IPS-NIHi7 (cell line): ENCODE results near the gene GMDS.
A peak's percentile ranks its signal among the peaks of the same experiment; 100 is the strongest.

Experiments used
- DNase-seq: peaks from one replicate; pipeline ENCODE4 v3.0.0; 2012; ENCODE audit warnings: mixed read lengths; ENCODE audit errors: extremely low spot score

GMDS gene

GRCh38 chr6:2101213-2101612 lies 144.2 kb downstream of the GMDS start:
- no peak for DNase-seq

GRCh38 chr6:2099870-2100269 lies 145.5 kb downstream of the GMDS start:
- no peak for DNase-seq

DNA sequence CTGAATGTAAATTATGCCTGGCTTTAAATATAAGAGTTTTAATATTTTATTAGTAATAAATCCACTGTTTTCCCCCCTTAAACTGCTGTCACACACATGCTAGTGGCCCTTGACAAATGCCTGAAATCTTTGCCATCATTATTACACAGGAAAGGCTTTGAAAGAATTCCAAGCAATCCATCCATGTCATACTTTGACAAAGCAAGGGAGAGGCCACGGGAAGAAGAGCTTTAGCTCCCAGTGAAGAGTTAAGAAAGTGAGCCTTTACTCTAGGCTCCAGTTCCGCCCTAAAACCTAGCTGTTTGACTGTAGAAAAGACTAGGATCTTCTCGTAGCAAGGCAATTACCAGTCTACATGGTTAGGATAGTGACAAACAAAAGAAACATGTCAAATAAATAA lies 147.9 kb downstream of the GMDS start:
- no peak for DNase-seq

- no peak for DNase-seq
Observed at GRCh38 chr6:2094642-2095041, 150.8 kb downstream of the GMDS start.

DNA sequence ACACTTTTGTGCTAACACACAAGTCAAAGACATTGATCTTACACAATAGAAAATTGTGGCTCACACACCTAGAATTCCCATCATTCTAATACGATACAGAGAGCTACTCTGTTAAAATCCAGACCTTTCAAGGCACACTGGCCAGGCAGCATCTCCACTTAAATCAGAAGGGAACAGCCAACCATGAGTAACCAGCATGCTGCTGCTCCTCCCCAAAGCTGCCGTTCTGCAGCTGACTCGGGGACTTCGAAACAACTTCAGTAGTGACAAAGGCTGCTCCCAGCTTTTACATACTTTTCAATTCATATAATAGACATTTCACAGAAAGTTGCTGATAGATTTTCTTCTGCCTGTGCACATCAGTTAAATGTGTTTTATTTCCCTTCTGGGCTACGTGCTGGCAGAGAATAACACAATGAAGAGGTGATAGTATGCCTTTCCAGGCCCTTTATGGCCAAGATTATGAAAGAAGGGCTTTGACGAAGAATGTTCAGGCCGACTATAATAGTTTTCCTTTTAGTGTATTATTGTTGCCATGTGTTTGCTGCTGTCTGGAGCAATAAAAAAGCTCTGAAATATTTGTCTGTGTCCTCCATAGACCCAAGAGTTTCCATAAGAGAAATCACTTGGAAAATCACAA lies 159.0 kb downstream of the GMDS start:
- DNase-seq = no peak

DNA sequence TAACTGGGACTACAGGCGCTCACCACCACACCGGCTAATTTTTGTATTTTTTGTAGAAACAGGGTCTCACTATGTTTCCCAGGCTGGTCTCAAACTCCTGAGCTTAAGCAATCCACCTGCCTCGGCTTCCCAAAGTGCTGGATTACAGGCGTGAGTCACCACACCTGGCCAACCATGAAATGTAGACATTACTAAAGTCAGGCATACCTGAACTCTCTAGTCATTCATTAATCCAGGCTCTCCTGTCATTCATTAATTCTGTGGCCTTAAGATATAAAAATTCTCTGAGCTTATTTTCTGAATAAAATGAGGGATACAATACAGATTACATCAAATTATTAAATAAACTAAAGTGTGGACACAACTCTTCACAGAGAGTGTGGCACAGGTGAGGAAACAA lies 159.7 kb downstream of the GMDS start:
- DNase-seq = no peak

DNA sequence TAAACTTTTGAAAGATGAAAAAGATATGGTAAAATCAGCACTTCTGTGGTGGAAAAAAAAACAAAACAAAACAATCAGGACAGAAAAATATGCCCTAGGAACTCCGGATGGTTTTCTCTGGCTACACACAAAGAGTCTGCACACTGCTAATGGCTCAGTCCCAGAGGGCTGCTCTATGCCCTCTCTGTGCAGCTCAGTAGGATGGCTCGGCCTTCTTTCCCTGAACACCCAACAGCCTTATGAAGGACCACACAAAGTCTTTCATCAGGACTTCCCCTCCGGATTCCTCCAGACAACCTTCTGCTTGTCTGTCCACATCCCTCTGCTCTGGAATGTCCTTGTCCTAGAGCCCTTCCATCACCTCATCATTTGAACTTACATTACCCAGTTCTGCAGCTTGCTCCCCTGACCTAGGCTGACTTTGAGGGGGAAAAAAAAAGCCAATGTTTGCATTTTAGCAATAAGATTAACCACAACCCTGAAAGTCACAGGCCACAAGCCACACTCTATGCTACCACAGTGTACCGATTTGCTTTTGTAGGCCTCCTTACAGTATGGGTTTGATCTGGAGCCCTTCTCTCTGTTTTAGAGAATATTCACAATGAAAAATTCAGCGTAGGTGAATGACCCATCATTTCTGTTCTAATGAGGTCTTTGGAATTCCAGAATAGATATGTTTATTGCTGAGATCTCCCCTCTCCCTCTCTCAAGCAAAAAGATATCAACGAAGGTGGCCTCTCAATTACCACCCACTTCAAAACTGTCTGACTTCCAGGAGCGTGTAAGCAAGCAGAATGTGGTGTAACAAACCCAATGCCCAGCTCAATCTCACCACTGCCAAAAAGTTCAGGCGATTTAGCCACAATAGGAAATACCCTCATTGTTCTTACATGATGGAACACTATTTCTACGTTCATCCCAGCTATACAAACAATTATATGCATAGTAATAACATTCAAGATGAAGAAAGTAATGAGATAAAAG lies 164.0 kb downstream of the GMDS start:
- no peak for DNase-seq

- DNase-seq = no peak
Observed at GRCh38 chr6:2078888-2079287, 166.5 kb downstream of the GMDS start.

DNA sequence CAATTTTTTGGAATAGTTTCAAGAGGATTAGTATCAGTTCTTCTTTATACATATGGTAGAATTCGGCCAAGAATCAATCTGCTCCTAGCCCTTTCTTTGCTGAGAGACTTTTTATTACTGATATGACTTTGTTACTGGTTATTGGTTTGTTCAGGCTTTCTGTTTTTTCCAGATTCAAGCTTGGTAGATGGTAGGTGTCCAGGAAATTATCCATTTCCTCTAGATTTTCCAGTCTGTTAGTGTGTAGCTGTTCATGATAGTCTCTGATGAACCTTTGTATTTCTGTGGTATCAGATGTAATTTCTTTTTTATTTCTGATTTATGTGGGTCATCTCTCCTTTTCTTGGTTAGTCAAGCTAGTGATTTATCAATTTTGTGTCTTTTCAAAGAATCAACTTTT lies 167.6 kb downstream of the GMDS start:
- no peak for DNase-seq

DNA sequence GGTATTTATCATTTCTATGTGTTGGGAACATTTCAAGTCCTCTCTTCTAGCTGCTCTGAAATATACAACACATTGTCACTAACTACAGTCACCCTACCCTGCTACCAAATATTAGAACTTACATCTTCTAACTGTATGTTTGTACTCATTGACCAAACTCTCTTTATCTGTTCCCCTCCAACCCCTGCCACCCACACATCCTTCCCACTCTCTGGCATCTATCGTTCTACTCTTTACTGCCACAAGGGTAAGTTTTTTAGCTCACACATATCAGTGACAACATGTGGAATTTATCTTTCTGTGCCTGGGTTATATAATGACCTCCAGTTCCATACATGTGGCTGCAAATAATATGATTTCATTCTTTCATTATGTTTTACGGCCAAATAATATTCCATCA lies 171.9 kb downstream of the GMDS start:
- DNase-seq = no peak

DNA sequence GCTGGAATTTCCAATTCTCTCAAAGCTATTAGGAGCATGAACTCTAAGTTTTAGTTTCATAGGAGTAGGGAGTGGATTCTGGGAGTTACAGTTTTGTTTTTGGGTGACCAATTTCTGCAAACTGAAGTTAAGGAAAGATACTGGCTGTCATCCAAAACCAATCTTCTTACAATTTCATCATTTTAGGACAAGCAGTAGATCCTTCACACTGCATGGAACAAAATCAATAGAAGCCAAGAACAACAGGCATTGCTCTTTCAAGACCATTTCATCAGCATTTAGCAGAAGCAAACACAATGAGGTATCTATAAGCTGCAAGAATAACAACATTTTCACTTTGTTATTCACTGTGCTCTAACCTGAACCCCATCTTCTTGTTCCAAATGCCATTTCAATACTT lies 173.0 kb downstream of the GMDS start:
- no peak for DNase-seq

DNA sequence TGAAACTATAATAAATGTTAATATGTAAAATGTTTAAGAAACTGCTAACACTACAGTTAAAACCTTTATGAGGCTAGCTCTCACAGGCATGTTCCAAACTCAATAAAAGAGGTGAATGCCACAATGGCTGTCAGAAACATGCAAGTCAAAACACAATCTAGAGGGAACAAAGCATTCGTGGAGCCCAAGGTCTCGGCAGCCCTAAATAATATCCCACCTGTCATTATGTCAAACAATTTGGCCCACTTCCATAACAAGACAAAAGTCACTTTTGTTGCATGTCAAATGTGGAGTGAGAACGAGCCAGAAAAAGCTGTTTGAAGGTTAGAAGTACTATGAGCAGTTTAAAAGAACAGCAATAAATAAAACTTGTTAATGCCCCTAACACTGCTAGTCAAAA lies 181.9 kb downstream of the GMDS start:
- no peak for DNase-seq

DNA sequence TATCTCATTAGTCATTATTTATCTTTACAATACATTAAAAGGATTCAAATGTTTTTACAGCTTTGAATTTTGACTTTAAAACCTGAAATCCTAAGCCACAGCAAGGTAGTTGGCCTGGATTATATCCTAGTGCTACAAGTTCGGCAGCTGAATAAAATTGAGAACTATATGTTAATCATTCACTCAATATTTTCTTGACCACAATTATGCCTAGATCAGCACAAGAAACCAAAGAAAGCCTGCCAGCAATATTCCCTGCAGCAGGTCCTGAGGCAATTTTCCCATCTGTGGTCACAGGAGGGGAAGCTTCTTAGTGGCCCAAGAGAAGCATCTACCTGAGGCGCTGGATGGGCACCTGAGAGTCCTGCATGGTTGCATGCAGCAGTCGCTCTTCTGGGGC lies 183.5 kb downstream of the GMDS start:
- DNase-seq = no peak

DNA sequence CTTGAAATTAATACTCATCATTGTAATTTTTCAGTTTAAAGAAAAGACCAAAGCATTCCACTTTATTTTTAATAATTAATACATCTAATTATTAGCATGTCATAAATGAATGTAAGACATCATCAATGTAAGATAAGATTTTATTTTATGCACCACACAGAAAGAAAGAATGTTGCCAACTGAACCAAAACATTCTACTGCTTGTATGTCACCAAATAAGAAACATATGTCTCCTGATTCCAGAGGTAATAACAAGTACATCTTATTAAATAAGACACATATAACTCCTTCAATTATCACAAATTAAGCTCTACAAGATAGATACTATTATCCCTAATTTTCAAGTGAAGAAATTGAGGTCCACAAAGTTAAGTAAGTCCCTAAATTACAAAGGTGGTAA lies 189.5 kb downstream of the GMDS start:
- DNase-seq = no peak

GRCh38 chr6:2055143-2055542 lies 190.3 kb downstream of the GMDS start:
- DNase-seq = no peak

GRCh38 chr6:2054516-2055067 lies 190.8 kb downstream of the GMDS start:
- no peak for DNase-seq

- no peak for DNase-seq
Observed at GRCh38 chr6:2053691-2054090, 191.7 kb downstream of the GMDS start.

DNA sequence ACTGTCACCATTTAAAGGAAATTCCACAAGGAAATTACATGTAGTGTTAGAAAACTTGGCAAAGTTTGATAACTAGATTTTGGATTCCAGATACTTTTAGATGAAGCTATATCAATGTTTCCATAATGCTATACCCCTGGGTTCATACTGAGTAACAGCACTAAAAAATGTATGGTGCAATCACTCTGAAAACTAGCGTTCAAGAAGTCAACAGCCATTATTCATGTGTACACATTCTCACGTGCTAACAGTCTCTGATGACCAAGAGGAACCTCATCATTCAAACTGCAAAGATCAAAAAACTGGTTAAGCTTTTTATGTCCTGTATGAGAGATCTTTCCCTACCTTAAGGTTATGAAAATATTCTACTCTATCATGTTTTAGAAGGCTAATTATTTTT lies 197.6 kb downstream of the GMDS start:
- no peak for DNase-seq

- DNase-seq = no peak
Observed at GRCh38 chr6:2044192-2044591, 201.2 kb downstream of the GMDS start.

DNA sequence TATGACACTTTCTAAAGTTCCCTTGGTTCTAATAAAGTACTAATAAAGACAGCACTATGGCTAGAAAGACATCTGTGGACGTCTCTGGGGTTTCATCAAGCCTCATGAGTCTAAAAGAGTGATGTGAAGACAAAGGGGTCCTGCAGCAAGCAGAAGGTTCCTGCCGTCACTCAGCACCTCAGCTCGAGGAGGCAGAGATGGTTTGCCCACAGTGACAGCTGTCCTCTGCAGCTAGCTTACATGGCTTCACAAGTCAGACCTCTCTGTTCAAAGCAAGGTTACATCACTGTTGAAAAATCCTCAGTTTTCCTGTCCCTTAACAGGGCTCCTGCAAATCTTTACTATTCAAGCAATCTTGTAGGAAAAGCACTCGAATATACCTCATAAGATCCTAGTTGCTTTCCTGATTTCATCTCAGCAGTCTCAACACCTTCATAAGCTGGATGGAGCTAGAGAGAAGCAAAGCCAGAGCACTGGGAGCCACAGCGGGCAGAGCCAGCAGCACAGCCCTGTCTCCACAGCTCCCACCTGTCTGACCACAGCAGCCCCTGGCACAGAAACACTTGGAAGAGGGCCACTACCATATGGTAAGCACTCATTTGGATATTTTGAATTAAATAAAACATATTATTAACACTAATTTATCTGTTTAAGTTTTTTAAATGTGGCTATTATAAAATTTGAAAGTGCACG lies 202.3 kb downstream of the GMDS start:
- no peak for DNase-seq

DNA sequence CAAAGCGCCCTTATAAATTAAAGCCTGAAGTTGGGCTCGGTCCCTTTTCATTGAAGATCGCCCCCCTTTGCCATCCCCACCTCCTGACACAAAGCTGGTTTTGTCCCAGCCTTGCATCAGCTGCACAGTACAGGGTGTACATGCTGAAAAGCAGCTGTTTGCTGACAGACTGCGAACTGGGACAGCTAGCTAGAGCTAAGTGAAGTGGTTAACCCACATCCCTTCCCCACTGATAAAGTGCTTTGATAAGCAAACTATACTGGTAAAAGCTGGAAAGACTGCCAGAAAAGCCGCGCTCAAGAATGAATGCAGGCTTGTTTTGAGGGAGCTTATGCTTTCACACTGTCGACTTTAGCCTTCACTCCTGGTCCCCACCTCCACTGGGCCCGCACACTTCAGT lies 207.3 kb downstream of the GMDS start:
- DNase-seq = no peak

GRCh38 chr6:2037237-2037926 lies 208.0 kb downstream of the GMDS start:
- DNase-seq = peak; percentile 29
